H1 (cell line): ENCODE data around the gene RND3. TPM values are rescaled to one million over a fixed set of nuclear protein-coding genes. Genes with fewer than 3 reads are reported as not detected.

ENCODE experiments used
- CTCF ChIA-PET: fragments of 300-600 bp; sonication (Branson Sonifier 250); formaldehyde crosslinking; loops from one replicate; lab custom pipeline; 2021; ENCODE audit not compliant: partially characterized antibody; lab: Charles Lee
- POLR2A ChIA-PET: fragments of 300-600 bp; sonication (Branson Sonifier 250); formaldehyde crosslinking; loops from one replicate; lab custom pipeline; 2021; ENCODE audit warnings: inconsistent platforms; ENCODE audit not compliant: partially characterized antibody; lab: Charles Lee
- DNase-seq, 2 experiments: peaks; one replicate each; pipeline versions ENCODE4 v3.0.0 to v3.0.0-alpha.2; 2010 to 2022; ENCODE audit warnings: low spot score in 2 of 2, low read depth in 1 of 2, mixed read lengths in 1 of 2
- FAIRE-seq: peaks from 2 replicates; lab custom pipeline; 2011; peaks lifted over from hg19 to GRCh38; lab: Jason Lieb, UNC
- H2AFZ ChIP-seq: 2 replicates; pipeline ENCODE4 v1.8.1; 2012; ENCODE audit warnings: low read length, inconsistent platforms
- H2AK5ac ChIP-seq: 2 replicates; pipeline ENCODE4 v1.6.1; 2013; ENCODE audit warnings: low read depth, low read length
- H2BK120ac ChIP-seq: replicated peaks from 2 replicates; pipeline ENCODE3; 2013; ENCODE audit warnings: low read depth, low read length, inconsistent platforms
- H2BK12ac ChIP-seq: 2 replicates; pipeline ENCODE4 v1.6.1; 2013; ENCODE audit warnings: low read depth, low read length
- H2BK15ac ChIP-seq: 2 replicates; pipeline ENCODE4 v1.6.1; 2013; ENCODE audit warnings: low read length
- H2BK20ac ChIP-seq: 2 replicates; pipeline ENCODE4 v1.6.1; 2013; ENCODE audit warnings: low read length
- H2BK5ac ChIP-seq: 2 replicates; pipeline ENCODE4 v1.6.1; 2013; ENCODE audit warnings: low read depth, low read length
- H3K14ac ChIP-seq: 2 replicates; pipeline ENCODE4 v1.6.1; 2013; ENCODE audit warnings: inconsistent platforms; ENCODE audit not compliant: insufficient read length
- H3K18ac ChIP-seq: 2 replicates; pipeline ENCODE4 v1.6.1; 2013; ENCODE audit warnings: low read length; ENCODE audit errors: extremely low read depth
- H3K23ac ChIP-seq: 2 replicates; pipeline ENCODE4 v1.6.1; 2013; ENCODE audit warnings: inconsistent platforms; ENCODE audit not compliant: insufficient read length
- H3K23me2 ChIP-seq: 2 replicates; pipeline ENCODE4 v1.6.1; 2013; ENCODE audit warnings: low read depth, low read length
- H3K27ac ChIP-seq: 2 replicates; pipeline ENCODE4 v1.6.1; 2011; ENCODE audit warnings: low read depth, low read length, inconsistent platforms
- H3K27me3 ChIP-seq, 4 experiments: replicated peaks in 1 of 4; 1 replicate in 1 of 4; 2 replicates in 3 of 4; pipeline versions ENCODE4 v1.6.1 to v1.8.1; 2011 to 2013; ENCODE audit warnings: low read length in 3 of 4, mild to moderate bottlenecking in 3 of 4, inconsistent platforms in 2 of 4, mixed read lengths in 2 of 4, moderate library complexity in 1 of 4; ENCODE audit not compliant: control insufficient read depth in 3 of 4, insufficient read depth in 3 of 4; ENCODE audit errors: extremely low read depth in 1 of 4
- H3K36me3 ChIP-seq, 4 experiments: 2 replicates each; pipeline versions ENCODE4 v1.6.1 to v1.8.1; 2011 to 2013; ENCODE audit warnings: mild to moderate bottlenecking in 4 of 4, low read length in 3 of 4, moderate library complexity in 2 of 4, control low read depth in 1 of 4, inconsistent platforms in 1 of 4; ENCODE audit not compliant: insufficient read depth in 4 of 4, control insufficient read depth in 2 of 4
- H3K4ac ChIP-seq: replicated peaks from 2 replicates; pipeline ENCODE3; 2013; ENCODE audit warnings: low read length, low read depth, mixed read lengths, inconsistent platforms; ENCODE audit not compliant: insufficient read length
- H3K4me1 ChIP-seq, 4 experiments: replicated peaks in 1 of 4; 1 replicate in 1 of 4; 2 replicates in 3 of 4; pipeline versions ENCODE4 v1.6.1 to v1.8.1; 2011 to 2013; ENCODE audit warnings: low read length in 3 of 4, inconsistent platforms in 2 of 4, mixed read lengths in 1 of 4; ENCODE audit not compliant: insufficient read depth in 4 of 4, control insufficient read depth in 3 of 4
- H3K4me2 ChIP-seq, 2 experiments: 2 replicates each; pipeline versions ENCODE4 v1.6.1 to v1.8.1; 2011 to 2013; ENCODE audit warnings: low read depth in 2 of 2, low read length in 2 of 2, control low read depth in 1 of 2, inconsistent platforms in 1 of 2, mild to moderate bottlenecking in 1 of 2; ENCODE audit not compliant: insufficient read depth in 1 of 2
- H3K4me3 ChIP-seq, 4 experiments: fragments of 200-600, 300-600 bp in 1 of 4; sonication (generic), shearing (Covaris generic), sonication (Bioruptor Twin) in 1 of 4; 2 replicates each; pipeline versions ENCODE4 v1.5.1 to v1.8.1; 2011 to 2016; ENCODE audit warnings: low read length in 4 of 4, low read depth in 3 of 4, control low read depth in 2 of 4, inconsistent platforms in 2 of 4, mild to moderate bottlenecking in 2 of 4, mixed read lengths in 1 of 4, moderate library complexity in 1 of 4; ENCODE audit not compliant: insufficient read depth in 2 of 4; ENCODE audit errors: extremely low read depth in 1 of 4
- H3K56ac ChIP-seq: replicated peaks from 2 replicates; pipeline ENCODE3; 2013; ENCODE audit warnings: low read depth, mild to moderate bottlenecking, mixed read lengths, low read length, inconsistent platforms; ENCODE audit not compliant: insufficient read length
- H3K79me1 ChIP-seq: 2 replicates; pipeline ENCODE4 v1.6.1; 2013; ENCODE audit warnings: low read depth, low read length, control low read depth
- H3K79me2 ChIP-seq, 2 experiments: 2 replicates each; pipeline versions ENCODE4 v1.6.1 to v1.8.1; 2012 to 2013; ENCODE audit warnings: low read length in 2 of 2, mild to moderate bottlenecking in 2 of 2, inconsistent platforms in 1 of 2; ENCODE audit not compliant: insufficient read depth in 2 of 2, control insufficient read depth in 1 of 2
- H3K9ac ChIP-seq, 4 experiments: replicated peaks in 1 of 4; 1 replicate in 1 of 4; 2 replicates in 3 of 4; pipeline versions ENCODE4 v1.6.1 to v1.8.1; 2011 to 2013; ENCODE audit warnings: low read depth in 3 of 4, low read length in 3 of 4, control low read depth in 2 of 4, mild to moderate bottlenecking in 2 of 4, moderate library complexity in 2 of 4, inconsistent platforms in 1 of 4; ENCODE audit errors: extremely low read depth in 1 of 4
- H3K9me3 ChIP-seq, 2 experiments: 2 replicates each; pipeline versions ENCODE4 v1.6.1 to v1.8.1; 2012 to 2013; ENCODE audit warnings: mild to moderate bottlenecking in 2 of 2, moderate library complexity in 2 of 2, control low read depth in 1 of 2, inconsistent platforms in 1 of 2, low read depth in 1 of 2, low read length in 1 of 2, mixed read lengths in 1 of 2; ENCODE audit not compliant: insufficient read depth in 2 of 2
- H4K20me1 ChIP-seq, 2 experiments: replicated peaks in 1 of 2; 2 replicates each; pipeline versions ENCODE3 to v1.8.1; 2011 to 2013; ENCODE audit warnings: inconsistent platforms in 2 of 2, low read length in 2 of 2, mild to moderate bottlenecking in 1 of 2; ENCODE audit not compliant: insufficient read depth in 2 of 2, control insufficient read depth in 1 of 2
- H4K5ac ChIP-seq: 2 replicates; pipeline ENCODE4 v1.6.1; 2013; ENCODE audit warnings: low read length, low read depth, mixed read lengths, inconsistent platforms; ENCODE audit not compliant: insufficient read length
- H4K8ac ChIP-seq: 2 replicates; pipeline ENCODE4 v1.8.0; 2013; ENCODE audit warnings: mild to moderate bottlenecking, moderate library complexity, low read length, inconsistent platforms; ENCODE audit not compliant: insufficient read depth; ENCODE audit errors: extremely low read depth
- H4K91ac ChIP-seq: replicated peaks from 2 replicates; pipeline ENCODE3; 2013; ENCODE audit warnings: low read length, mixed read lengths, inconsistent platforms; ENCODE audit not compliant: insufficient read length
- BACH1 ChIP-seq: IDR thresholded peaks from 2 replicates; pipeline ENCODE4 v1.6.1; 2012; ENCODE audit warnings: low read length, improper control_type of control experiment
- GABPA ChIP-seq: IDR thresholded peaks from 2 replicates; pipeline ENCODE4 v1.6.1; 2011; ENCODE audit warnings: mild to moderate bottlenecking, low read length, moderate library complexity, borderline replicate concordance; ENCODE audit not compliant: insufficient read depth
- MAFK ChIP-seq: IDR thresholded peaks from 2 replicates; pipeline ENCODE4 v1.6.1; 2012; ENCODE audit warnings: low read depth, mild to moderate bottlenecking, improper control_type of control experiment, low read length
- POLR2A ChIP-seq, 2 experiments: IDR thresholded peaks; 1 replicate in 1 of 2; 2 replicates in 1 of 2; pipeline ENCODE4 v1.6.1; 2011; ENCODE audit warnings: low read depth in 2 of 2, low read length in 2 of 2, mild to moderate bottlenecking in 2 of 2; ENCODE audit errors: control extremely low read depth in 1 of 2
- SIRT6 ChIP-seq: IDR thresholded peaks from one replicate; pipeline ENCODE4 v1.7.1; 2012; ENCODE audit warnings: low read length, inconsistent platforms
- SIX5 ChIP-seq: IDR thresholded peaks from 2 replicates; pipeline ENCODE4 v1.6.1; 2011; ENCODE audit warnings: mild to moderate bottlenecking, low read depth, low read length
- TCF12 ChIP-seq: IDR thresholded peaks from 2 replicates; pipeline ENCODE4 v1.6.1; 2011; ENCODE audit warnings: low read depth, mild to moderate bottlenecking, low read length
- YY1 ChIP-seq: IDR thresholded peaks from 2 replicates; pipeline ENCODE4 v1.6.1; 2011; ENCODE audit warnings: low read depth, mild to moderate bottlenecking, low read length
- ZNF274 ChIP-seq: IDR thresholded peaks from 2 replicates; pipeline ENCODE4 v1.7.0; 2012; ENCODE audit warnings: low read length, borderline replicate concordance; ENCODE audit errors: extremely low read depth
- WGBS, 2 experiments: shearing (Covaris generic) in 1 of 2; methylation state at CpG; one replicate each; pipeline versions ENCODE4 v1.1.6 to v1.1.7; 2013 to 2015; ENCODE audit warnings: low lambda C conversion rate in 2 of 2, mixed read lengths in 2 of 2, inconsistent platforms in 1 of 2, low coverage in 1 of 2, missing lambda C conversion rate in 1 of 2; ENCODE audit not compliant: insufficient replicate concordance in 2 of 2, insufficient coverage in 1 of 2, insufficient read length in 1 of 2; ENCODE audit errors: extremely low coverage in 1 of 2, missing lambda C conversion rate in 1 of 2; 5-methylcytosine and 5-hydroxymethylcytosine counted together
- polyA plus RNA-seq, 7 experiments: library from polyadenylated mRNA; depleted of rRNA in 3 of 7; stranded (reverse) in 5 of 7; unstranded in 2 of 7; fragments of >200 nt in 5 of 7; fragments of 200-250 nt in 2 of 7; gene quantifications; 1 replicate in 5 of 7; 2 replicates in 1 of 7; 4 replicates in 1 of 7; pipeline versions ENCODE4 v1.2.1 to v1.2.3, GENCODE V29; 2011 to 2013; ENCODE audit warnings: missing spikeins in 2 of 7, mixed read lengths in 2 of 7
- total RNA-seq: library from RNA; stranded (reverse); fragmentation: NEBNext Ultra II Directional; extraction: Animal tissue kit (Norgen Biotek cat#: 25700); gene quantifications from 2 replicates; pipeline ENCODE4 v1.2.1, GENCODE V29; 2021

RND3 gene
- total and polyA plus RNA-seq, 2 of the 8 experiments (the other 6 are each of a cell fraction or from before 2014, with no cell fraction given) = 12.2 to 25.6 TPM

DNA sequence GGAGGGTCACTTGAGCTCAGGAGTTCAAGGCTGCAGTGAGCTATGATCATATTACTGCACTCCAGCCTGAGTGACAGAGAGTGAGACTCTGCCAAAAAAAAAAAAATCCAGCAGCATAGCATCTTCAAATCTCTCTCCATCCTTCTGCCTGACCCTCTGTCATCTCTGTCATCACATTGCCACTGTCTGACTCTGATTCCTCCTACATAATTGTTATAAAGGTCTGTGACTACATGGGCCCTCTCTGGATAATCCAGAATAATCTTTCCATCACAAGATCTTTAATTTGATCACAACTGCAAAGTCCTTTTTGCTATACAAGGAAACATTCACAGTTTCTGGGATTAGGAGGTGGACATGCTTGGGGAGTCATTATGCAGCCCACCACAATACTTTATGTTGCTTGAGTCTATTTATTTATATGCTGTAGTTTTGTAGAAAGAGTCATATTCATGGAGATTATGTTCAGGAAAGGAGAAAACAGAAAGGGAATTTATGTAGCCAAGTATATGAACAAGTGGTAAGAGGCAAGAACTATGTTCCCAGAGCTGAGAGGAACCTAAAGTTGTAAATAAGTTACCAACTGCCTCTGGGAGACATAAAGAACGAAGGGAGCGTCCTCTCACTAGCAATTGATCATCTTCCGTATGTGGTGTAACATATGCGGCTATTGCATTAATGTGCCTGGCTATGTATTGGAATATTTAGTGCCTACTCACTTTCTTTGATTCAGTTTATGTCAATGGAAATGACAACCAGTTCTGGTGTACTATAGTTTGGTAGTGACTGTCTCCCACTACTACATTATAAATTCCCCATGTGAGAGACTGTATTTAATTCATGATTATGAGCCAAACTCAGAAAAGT is 21.5 kb downstream of the RND3 start:
- no peak overlapping the region for H2BK12ac ChIP-seq
- no peak overlapping the region for H4K8ac ChIP-seq
- H3K4ac ChIP-seq = no peak overlapping the region
- no peak overlapping the region for H2BK20ac ChIP-seq
- 93% methylated on average over 4 of the region's 4 CpGs; no CpG with 5 or more reads in 1 of the 2 experiments for WGBS, 2 experiments
- H3K4me3 ChIP-seq = no peak overlapping the region
- H3K79me2 ChIP-seq = no peaks in the 10 kb centered on the region
- H4K5ac ChIP-seq = no peak overlapping the region
- FAIRE-seq (no peak), DNase-seq (no peak)
- no peak overlapping the region for H2BK15ac ChIP-seq
- H4K20me1 ChIP-seq = no peaks in the 10 kb centered on the region
- CTCF ChIA-PET = interaction anchor here (0.6 to 1.9 kb wide), 2 partner anchors 10 to 749 kb away, joined by 3 to 4 read pairs; no protein-coding TSS in a partner anchor
- H3K79me1 ChIP-seq = no peaks in the 10 kb centered on the region
- no peak overlapping the region for H2AFZ ChIP-seq
- H2BK120ac ChIP-seq = no peak overlapping the region
- H3K27me3 ChIP-seq = no peaks in the 10 kb centered on the region
- H2BK5ac ChIP-seq = no peak overlapping the region
- no peak overlapping the region for H4K91ac ChIP-seq
- no peak overlapping the region for H3K27ac ChIP-seq
- no peak overlapping the region for H3K23ac ChIP-seq
- TF ChIP-seq MAFK (no peak), GABPA (no peak), POLR2A (IDR thresholded peaks at IDR 0.05; ENCODE audit: control extremely low read depth in 1 of 2, low read depth in 2 of 2, low read length in 2 of 2) (no peak), SIRT6 (no peak), YY1 (no peak), TCF12 (no peak), SIX5 (no peak), ZNF274 (no peak), BACH1 (no peak)
- no peaks in the 10 kb centered on the region for H3K9me3 ChIP-seq
- POLR2A ChIA-PET = no interaction called here
- H3K56ac ChIP-seq = no peak overlapping the region
- peaks cover 0 to 24% (median 19%) of the 10 kb centered on the region in 4 experiments; a peak in 7 of 8 replicates for H3K36me3 ChIP-seq
- H3K4me1 ChIP-seq = no peaks in the 10 kb centered on the region
- H3K9ac ChIP-seq = no peak overlapping the region
- no peaks in the 10 kb centered on the region for H3K23me2 ChIP-seq
- H3K4me2 ChIP-seq = no peak overlapping the region
- H3K18ac ChIP-seq = no peak overlapping the region
- no peak overlapping the region for H3K14ac ChIP-seq
- no peak overlapping the region for H2AK5ac ChIP-seq
